ENCODE results near the gene ABTB2.

- TF ChIP-seq CTCF (IDR thresholded peaks at IDR 0.05; ENCODE audit: poor library complexity, severe bottlenecking) (no peak), EZH2 (IDR thresholded peaks at IDR 0.05; ENCODE audit: borderline replicate concordance, insufficient read depth, low read length, poor library complexity, severe bottlenecking) (no peak)
Observed at GRCh38 chr11:34328632-34328910, 29.2 kb downstream of the ABTB2 start.

Measured in neural cell (in vitro differentiated cells).